H1 (cell line): ENCODE measurements around the gene SMAD7. TPM values are rescaled to one million over a fixed set of nuclear protein-coding genes. Genes with fewer than 3 reads are reported as not detected.

Experiments used
- CTCF ChIA-PET: fragments of 300-600 bp; sonication (Branson Sonifier 250); formaldehyde crosslinking; loops from one replicate; lab custom pipeline; 2021; ENCODE audit not compliant: partially characterized antibody; lab: Charles Lee
- POLR2A ChIA-PET: fragments of 300-600 bp; sonication (Branson Sonifier 250); formaldehyde crosslinking; loops from one replicate; lab custom pipeline; 2021; ENCODE audit warnings: inconsistent platforms; ENCODE audit not compliant: partially characterized antibody; lab: Charles Lee
- DNase-seq, 2 experiments: peaks; one replicate each; pipeline versions ENCODE4 v3.0.0 to v3.0.0-alpha.2; 2010 to 2022; ENCODE audit warnings: low spot score in 2 of 2, low read depth in 1 of 2, mixed read lengths in 1 of 2
- FAIRE-seq: peaks from 2 replicates; lab custom pipeline; 2011; peaks lifted over from hg19 to GRCh38; lab: Jason Lieb, UNC
- H2AFZ ChIP-seq: 2 replicates; pipeline ENCODE4 v1.8.1; 2012; ENCODE audit warnings: low read length, inconsistent platforms
- H2AK5ac ChIP-seq: 2 replicates; pipeline ENCODE4 v1.6.1; 2013; ENCODE audit warnings: low read depth, low read length
- H2BK120ac ChIP-seq: replicated peaks from 2 replicates; pipeline ENCODE3; 2013; ENCODE audit warnings: low read depth, low read length, inconsistent platforms
- H2BK12ac ChIP-seq: 2 replicates; pipeline ENCODE4 v1.6.1; 2013; ENCODE audit warnings: low read depth, low read length
- H2BK15ac ChIP-seq: 2 replicates; pipeline ENCODE4 v1.6.1; 2013; ENCODE audit warnings: low read length
- H2BK20ac ChIP-seq: 2 replicates; pipeline ENCODE4 v1.6.1; 2013; ENCODE audit warnings: low read length
- H2BK5ac ChIP-seq: 2 replicates; pipeline ENCODE4 v1.6.1; 2013; ENCODE audit warnings: low read depth, low read length
- H3K14ac ChIP-seq: 2 replicates; pipeline ENCODE4 v1.6.1; 2013; ENCODE audit warnings: inconsistent platforms; ENCODE audit not compliant: insufficient read length
- H3K18ac ChIP-seq: 2 replicates; pipeline ENCODE4 v1.6.1; 2013; ENCODE audit warnings: low read length; ENCODE audit errors: extremely low read depth
- H3K23ac ChIP-seq: 2 replicates; pipeline ENCODE4 v1.6.1; 2013; ENCODE audit warnings: inconsistent platforms; ENCODE audit not compliant: insufficient read length
- H3K23me2 ChIP-seq: 2 replicates; pipeline ENCODE4 v1.6.1; 2013; ENCODE audit warnings: low read depth, low read length
- H3K27ac ChIP-seq: 2 replicates; pipeline ENCODE4 v1.6.1; 2011; ENCODE audit warnings: low read depth, low read length, inconsistent platforms
- H3K27me3 ChIP-seq, 4 experiments: replicated peaks in 1 of 4; 1 replicate in 1 of 4; 2 replicates in 3 of 4; pipeline versions ENCODE4 v1.6.1 to v1.8.1; 2011 to 2013; ENCODE audit warnings: low read length in 3 of 4, mild to moderate bottlenecking in 3 of 4, inconsistent platforms in 2 of 4, mixed read lengths in 2 of 4, moderate library complexity in 1 of 4; ENCODE audit not compliant: control insufficient read depth in 3 of 4, insufficient read depth in 3 of 4; ENCODE audit errors: extremely low read depth in 1 of 4
- H3K36me3 ChIP-seq, 4 experiments: 2 replicates each; pipeline versions ENCODE4 v1.6.1 to v1.8.1; 2011 to 2013; ENCODE audit warnings: mild to moderate bottlenecking in 4 of 4, low read length in 3 of 4, moderate library complexity in 2 of 4, control low read depth in 1 of 4, inconsistent platforms in 1 of 4; ENCODE audit not compliant: insufficient read depth in 4 of 4, control insufficient read depth in 2 of 4
- H3K4ac ChIP-seq: replicated peaks from 2 replicates; pipeline ENCODE3; 2013; ENCODE audit warnings: low read length, low read depth, mixed read lengths, inconsistent platforms; ENCODE audit not compliant: insufficient read length
- H3K4me1 ChIP-seq, 4 experiments: replicated peaks in 1 of 4; 1 replicate in 1 of 4; 2 replicates in 3 of 4; pipeline versions ENCODE4 v1.6.1 to v1.8.1; 2011 to 2013; ENCODE audit warnings: low read length in 3 of 4, inconsistent platforms in 2 of 4, mixed read lengths in 1 of 4; ENCODE audit not compliant: insufficient read depth in 4 of 4, control insufficient read depth in 3 of 4
- H3K4me2 ChIP-seq, 2 experiments: 2 replicates each; pipeline versions ENCODE4 v1.6.1 to v1.8.1; 2011 to 2013; ENCODE audit warnings: low read depth in 2 of 2, low read length in 2 of 2, control low read depth in 1 of 2, inconsistent platforms in 1 of 2, mild to moderate bottlenecking in 1 of 2; ENCODE audit not compliant: insufficient read depth in 1 of 2
- H3K4me3 ChIP-seq, 4 experiments: fragments of 200-600, 300-600 bp in 1 of 4; sonication (generic), shearing (Covaris generic), sonication (Bioruptor Twin) in 1 of 4; 2 replicates each; pipeline versions ENCODE4 v1.5.1 to v1.8.1; 2011 to 2016; ENCODE audit warnings: low read length in 4 of 4, low read depth in 3 of 4, control low read depth in 2 of 4, inconsistent platforms in 2 of 4, mild to moderate bottlenecking in 2 of 4, mixed read lengths in 1 of 4, moderate library complexity in 1 of 4; ENCODE audit not compliant: insufficient read depth in 2 of 4; ENCODE audit errors: extremely low read depth in 1 of 4
- H3K56ac ChIP-seq: replicated peaks from 2 replicates; pipeline ENCODE3; 2013; ENCODE audit warnings: low read depth, mild to moderate bottlenecking, mixed read lengths, low read length, inconsistent platforms; ENCODE audit not compliant: insufficient read length
- H3K79me1 ChIP-seq: 2 replicates; pipeline ENCODE4 v1.6.1; 2013; ENCODE audit warnings: low read depth, low read length, control low read depth
- H3K79me2 ChIP-seq, 2 experiments: 2 replicates each; pipeline versions ENCODE4 v1.6.1 to v1.8.1; 2012 to 2013; ENCODE audit warnings: low read length in 2 of 2, mild to moderate bottlenecking in 2 of 2, inconsistent platforms in 1 of 2; ENCODE audit not compliant: insufficient read depth in 2 of 2, control insufficient read depth in 1 of 2
- H3K9ac ChIP-seq, 4 experiments: replicated peaks in 1 of 4; 1 replicate in 1 of 4; 2 replicates in 3 of 4; pipeline versions ENCODE4 v1.6.1 to v1.8.1; 2011 to 2013; ENCODE audit warnings: low read depth in 3 of 4, low read length in 3 of 4, control low read depth in 2 of 4, mild to moderate bottlenecking in 2 of 4, moderate library complexity in 2 of 4, inconsistent platforms in 1 of 4; ENCODE audit errors: extremely low read depth in 1 of 4
- H3K9me3 ChIP-seq, 2 experiments: 2 replicates each; pipeline versions ENCODE4 v1.6.1 to v1.8.1; 2012 to 2013; ENCODE audit warnings: mild to moderate bottlenecking in 2 of 2, moderate library complexity in 2 of 2, control low read depth in 1 of 2, inconsistent platforms in 1 of 2, low read depth in 1 of 2, low read length in 1 of 2, mixed read lengths in 1 of 2; ENCODE audit not compliant: insufficient read depth in 2 of 2
- H4K20me1 ChIP-seq, 2 experiments: replicated peaks in 1 of 2; 2 replicates each; pipeline versions ENCODE3 to v1.8.1; 2011 to 2013; ENCODE audit warnings: inconsistent platforms in 2 of 2, low read length in 2 of 2, mild to moderate bottlenecking in 1 of 2; ENCODE audit not compliant: insufficient read depth in 2 of 2, control insufficient read depth in 1 of 2
- H4K5ac ChIP-seq: 2 replicates; pipeline ENCODE4 v1.6.1; 2013; ENCODE audit warnings: low read length, low read depth, mixed read lengths, inconsistent platforms; ENCODE audit not compliant: insufficient read length
- H4K8ac ChIP-seq: 2 replicates; pipeline ENCODE4 v1.8.0; 2013; ENCODE audit warnings: mild to moderate bottlenecking, moderate library complexity, low read length, inconsistent platforms; ENCODE audit not compliant: insufficient read depth; ENCODE audit errors: extremely low read depth
- H4K91ac ChIP-seq: replicated peaks from 2 replicates; pipeline ENCODE3; 2013; ENCODE audit warnings: low read length, mixed read lengths, inconsistent platforms; ENCODE audit not compliant: insufficient read length
- BRCA1 ChIP-seq: IDR thresholded peaks from 2 replicates; pipeline ENCODE4 v1.6.1; 2012; ENCODE audit warnings: low read depth, low read length, improper control_type of control experiment
- CEBPB ChIP-seq: IDR thresholded peaks from 2 replicates; pipeline ENCODE4 v1.6.1; 2012; ENCODE audit warnings: low read depth, low read length
- E2F6 ChIP-seq: IDR thresholded peaks from 2 replicates; pipeline ENCODE4 v1.6.1; 2012; ENCODE audit warnings: inconsistent platforms
- RFX5 ChIP-seq: IDR thresholded peaks from 2 replicates; pipeline ENCODE4 v1.6.1; 2011; ENCODE audit warnings: low read depth, low read length, improper control_type of control experiment, borderline replicate concordance
- SP1 ChIP-seq: IDR thresholded peaks from 2 replicates; pipeline ENCODE4 v1.6.1; 2011; ENCODE audit warnings: low read depth, low read length
- WGBS, 2 experiments: shearing (Covaris generic) in 1 of 2; methylation state at CpG; one replicate each; pipeline versions ENCODE4 v1.1.6 to v1.1.7; 2013 to 2015; ENCODE audit warnings: low lambda C conversion rate in 2 of 2, mixed read lengths in 2 of 2, inconsistent platforms in 1 of 2, low coverage in 1 of 2, missing lambda C conversion rate in 1 of 2; ENCODE audit not compliant: insufficient replicate concordance in 2 of 2, insufficient coverage in 1 of 2, insufficient read length in 1 of 2; ENCODE audit errors: extremely low coverage in 1 of 2, missing lambda C conversion rate in 1 of 2; 5-methylcytosine and 5-hydroxymethylcytosine counted together
- polyA plus RNA-seq, 7 experiments: library from polyadenylated mRNA; depleted of rRNA in 3 of 7; stranded (reverse) in 5 of 7; unstranded in 2 of 7; fragments of >200 nt in 5 of 7; fragments of 200-250 nt in 2 of 7; gene quantifications; 1 replicate in 5 of 7; 2 replicates in 1 of 7; 4 replicates in 1 of 7; pipeline versions ENCODE4 v1.2.1 to v1.2.3, GENCODE V29; 2011 to 2013; ENCODE audit warnings: missing spikeins in 2 of 7, mixed read lengths in 2 of 7
- total RNA-seq: library from RNA; stranded (reverse); fragmentation: NEBNext Ultra II Directional; extraction: Animal tissue kit (Norgen Biotek cat#: 25700); gene quantifications from 2 replicates; pipeline ENCODE4 v1.2.1, GENCODE V29; 2021

Gene SMAD7
- total and polyA plus RNA-seq, 2 of the 8 experiments (the other 6 are each of a cell fraction or from before 2014, with no cell fraction given): 6.5 to 15.5 TPM

GRCh38 chr18:48934723-48935432 lies 15.9 kb downstream of the SMAD7 start:
- H3K27ac ChIP-seq: no peak overlapping the region
- DNase-seq (no peak), FAIRE-seq (no peak)
- no peak overlapping the region for H2BK20ac ChIP-seq
- no peak overlapping the region for H2BK12ac ChIP-seq
- H3K14ac ChIP-seq: no peak overlapping the region
- no peak overlapping the region for H3K9ac ChIP-seq
- peaks cover 19 to 89% of the 10 kb centered on the region in 2 experiments for H3K79me2 ChIP-seq
- no peak overlapping the region for H2BK15ac ChIP-seq
- no peak overlapping the region for H4K8ac ChIP-seq
- H3K36me3 ChIP-seq: no peaks in the 10 kb centered on the region
- H3K18ac ChIP-seq: peak overlapping the region; percentile 19; the same call in 1 of the 2 replicates
- no peak overlapping the region for H3K56ac ChIP-seq
- TF ChIP-seq RFX5 (no peak), BRCA1 (no peak), E2F6 (0 out of 2 replicates have a peak, but pooled peaks have one; percentile 39), CEBPB (peak; percentile 55; the same call in 1 of the 2 replicates), SP1 (no peak)
- POLR2A ChIA-PET: interaction anchor here (1.2 to 1.3 kb wide), 2 partner anchors 14 to 18 kb away, joined by 3 read pairs; no protein-coding TSS in a partner anchor
- peak overlapping the region; percentile 44; the same call in 1 of the 2 replicates for H2BK5ac ChIP-seq
- H2AFZ ChIP-seq: no peak overlapping the region
- peaks cover 20 to 67% (median 40%) of the 10 kb centered on the region in 4 experiments for H3K4me1 ChIP-seq
- no peak overlapping the region for H3K4ac ChIP-seq
- no peak overlapping the region for H3K4me3 ChIP-seq
- peaks cover 7% of the 10 kb centered on the region for H3K79me1 ChIP-seq
- H2BK120ac ChIP-seq: no peak overlapping the region
- H3K23ac ChIP-seq: no peak overlapping the region
- H2AK5ac ChIP-seq: no peak overlapping the region
- no peak overlapping the region for H3K4me2 ChIP-seq
- 86% methylated on average over 14 of the region's 14 CpGs; no CpG with 5 or more reads in 1 of the 2 experiments for WGBS, 2 experiments
- H4K5ac ChIP-seq: no peak overlapping the region
- H4K20me1 ChIP-seq: peaks cover 0 to 15% of the 10 kb centered on the region in 2 experiments
- no peaks in the 10 kb centered on the region for H3K23me2 ChIP-seq
- no peaks in the 10 kb centered on the region for H3K27me3 ChIP-seq
- H3K9me3 ChIP-seq: no peaks in the 10 kb centered on the region
- no peak overlapping the region for H4K91ac ChIP-seq
- CTCF ChIA-PET: interaction anchor here (0.6 to 1.4 kb wide), 3 partner anchors 10 to 258 kb away, joined by 3 to 4 read pairs (median 3); no protein-coding TSS in a partner anchor
